HEK293 (cell line): ENCODE results near the gene LRRC74A.
A peak's percentile ranks its signal among the peaks of the same experiment; 100 is the strongest.

Experiments used
- BCL11A ChIP-seq: fragments of 450-650 bp; formaldehyde crosslinking; IDR thresholded peaks from 2 replicates; pipeline ENCODE4 v1.5.1; 2016; ENCODE audit warnings: low read depth, missing biosample characterization, missing genetic modification characterization
- HOXC10 ChIP-seq: sonication (generic); formaldehyde crosslinking; IDR thresholded peaks from 2 replicates; pipeline ENCODE4 v1.8.1; 2023; ENCODE audit warnings: mild to moderate bottlenecking, missing genetic modification reagents
- IKZF3 ChIP-seq: fragments of 450-650 bp; IDR thresholded peaks from 2 replicates; pipeline ENCODE4 v1.5.0; 2018; ENCODE audit warnings: missing biosample characterization, mild to moderate bottlenecking, missing genetic modification characterization, moderate library complexity
- KLF1 ChIP-seq: fragments of 450-650 bp; formaldehyde crosslinking; IDR thresholded peaks from 2 replicates; pipeline ENCODE4 v1.5.1; 2016; ENCODE audit warnings: missing biosample characterization, missing genetic modification characterization
- MEIS1 ChIP-seq: sonication (generic); formaldehyde crosslinking; IDR thresholded peaks from 2 replicates; pipeline ENCODE4 v1.8.1; 2022; ENCODE audit warnings: missing genetic modification reagents, mild to moderate bottlenecking, borderline replicate concordance
- OVOL3 ChIP-seq: fragments of 450-650 bp; formaldehyde crosslinking; IDR thresholded peaks from 2 replicates; pipeline ENCODE4 v1.5.1; 2016; ENCODE audit warnings: missing biosample characterization, missing genetic modification characterization
- RBAK ChIP-seq: fragments of 450-650 bp; formaldehyde crosslinking; IDR thresholded peaks from 2 replicates; pipeline ENCODE4 v1.5.1; 2016; ENCODE audit warnings: missing biosample characterization, missing genetic modification characterization
- SP3 ChIP-seq: fragments of 450-650 bp; formaldehyde crosslinking; IDR thresholded peaks from 2 replicates; pipeline ENCODE4 v1.5.1; 2016; ENCODE audit warnings: missing biosample characterization, missing genetic modification characterization
- ZBTB7A ChIP-seq: fragments of 450-650 bp; formaldehyde crosslinking; IDR thresholded peaks from 2 replicates; pipeline ENCODE4 v1.5.1; 2016; ENCODE audit warnings: low read depth, missing biosample characterization, missing genetic modification characterization
- ZBTB8A ChIP-seq: fragments of 450-650 bp; formaldehyde crosslinking; IDR thresholded peaks from 2 replicates; pipeline ENCODE4 v1.5.1; 2016; ENCODE audit warnings: missing biosample characterization, missing genetic modification characterization
- ZFHX2 ChIP-seq: fragments of 450-650 bp; formaldehyde crosslinking; conservative IDR thresholded peaks from 2 replicates; pipeline ENCODE4 v1.5.1; 2016; ENCODE audit warnings: missing biosample characterization, missing genetic modification characterization
- ZFP37 ChIP-seq: fragments of 450-650 bp; formaldehyde crosslinking; IDR thresholded peaks from 2 replicates; pipeline ENCODE4 v1.5.1; 2016; ENCODE audit warnings: missing biosample characterization, missing genetic modification characterization
- ZNF138 ChIP-seq: fragments of 450-650 bp; formaldehyde crosslinking; IDR thresholded peaks from 2 replicates; pipeline ENCODE4 v1.5.1; 2016; ENCODE audit warnings: missing biosample characterization, missing genetic modification characterization, borderline replicate concordance
- ZNF155 ChIP-seq: fragments of 450-650 bp; formaldehyde crosslinking; IDR thresholded peaks from 2 replicates; pipeline ENCODE4 v1.5.1; 2016; ENCODE audit warnings: missing biosample characterization, missing genetic modification characterization
- ZNF341 ChIP-seq: fragments of 450-650 bp; formaldehyde crosslinking; IDR thresholded peaks from 2 replicates; pipeline ENCODE4; 2016; ENCODE audit warnings: low read depth, missing biosample characterization, missing genetic modification characterization
- ZNF473 ChIP-seq: fragments of 450-650 bp; formaldehyde crosslinking; IDR thresholded peaks from 2 replicates; pipeline ENCODE4 v1.5.1; 2017; ENCODE audit warnings: missing biosample characterization, missing genetic modification characterization
- ZNF529 ChIP-seq: fragments of 450-650 bp; formaldehyde crosslinking; IDR thresholded peaks from 2 replicates; pipeline ENCODE4 v1.5.1; 2017; ENCODE audit warnings: missing genetic modification characterization, missing biosample characterization; ENCODE audit not compliant: insufficient replicate concordance
- ZNF548 ChIP-seq: fragments of 450-650 bp; formaldehyde crosslinking; IDR thresholded peaks from 2 replicates; pipeline ENCODE4 v1.5.1; 2016; ENCODE audit warnings: missing biosample characterization, missing genetic modification characterization
- ZNF560 ChIP-seq: fragments of 450-650 bp; formaldehyde crosslinking; IDR thresholded peaks from 2 replicates; pipeline ENCODE4 v1.5.1; 2017; ENCODE audit warnings: missing biosample characterization, missing genetic modification characterization, borderline replicate concordance
- ZNF621 ChIP-seq: fragments of 450-650 bp; formaldehyde crosslinking; IDR thresholded peaks from 2 replicates; pipeline ENCODE4 v1.5.1; 2017; ENCODE audit warnings: missing biosample characterization, missing genetic modification characterization
- ZNF830 ChIP-seq: fragments of 450-650 bp; IDR thresholded peaks from 2 replicates; pipeline ENCODE4 v1.5.0; 2018; ENCODE audit warnings: missing biosample characterization, missing genetic modification characterization, low read depth, mild to moderate bottlenecking, moderate library complexity
- TF ChIP-seq, protein P1 (sequence below): fragments of 450-650 bp; formaldehyde crosslinking; IDR thresholded peaks from 2 replicates; pipeline ENCODE4 v1.5.1; 2016; ENCODE audit warnings: missing biosample characterization, missing genetic modification characterization
- TF ChIP-seq, protein P2 (sequence below): fragments of 450-650 bp; formaldehyde crosslinking; IDR thresholded peaks from 2 replicates; pipeline ENCODE4 v1.5.1; 2016; ENCODE audit warnings: missing biosample characterization, missing genetic modification characterization
- TF ChIP-seq, protein P3 (sequence below): fragments of 450-650 bp; formaldehyde crosslinking; IDR thresholded peaks from 2 replicates; pipeline ENCODE4 v1.5.1; 2016; ENCODE audit warnings: missing biosample characterization, missing genetic modification characterization
- TF ChIP-seq, protein P4 (sequence below): fragments of 450-650 bp; formaldehyde crosslinking; IDR thresholded peaks from 2 replicates; pipeline ENCODE4 v1.5.1; 2016; ENCODE audit warnings: missing biosample characterization, missing genetic modification characterization
- TF ChIP-seq, protein P5 (sequence below): fragments of 450-650 bp; formaldehyde crosslinking; IDR thresholded peaks from 2 replicates; pipeline ENCODE4 v1.5.1; 2016; ENCODE audit warnings: missing biosample characterization, missing genetic modification characterization, borderline replicate concordance
- TF ChIP-seq, protein P6 (sequence below): fragments of 450-650 bp; formaldehyde crosslinking; IDR thresholded peaks from 2 replicates; pipeline ENCODE4 v1.5.1; 2016; ENCODE audit warnings: missing biosample characterization, missing genetic modification characterization

The LRRC74A gene

DNA sequence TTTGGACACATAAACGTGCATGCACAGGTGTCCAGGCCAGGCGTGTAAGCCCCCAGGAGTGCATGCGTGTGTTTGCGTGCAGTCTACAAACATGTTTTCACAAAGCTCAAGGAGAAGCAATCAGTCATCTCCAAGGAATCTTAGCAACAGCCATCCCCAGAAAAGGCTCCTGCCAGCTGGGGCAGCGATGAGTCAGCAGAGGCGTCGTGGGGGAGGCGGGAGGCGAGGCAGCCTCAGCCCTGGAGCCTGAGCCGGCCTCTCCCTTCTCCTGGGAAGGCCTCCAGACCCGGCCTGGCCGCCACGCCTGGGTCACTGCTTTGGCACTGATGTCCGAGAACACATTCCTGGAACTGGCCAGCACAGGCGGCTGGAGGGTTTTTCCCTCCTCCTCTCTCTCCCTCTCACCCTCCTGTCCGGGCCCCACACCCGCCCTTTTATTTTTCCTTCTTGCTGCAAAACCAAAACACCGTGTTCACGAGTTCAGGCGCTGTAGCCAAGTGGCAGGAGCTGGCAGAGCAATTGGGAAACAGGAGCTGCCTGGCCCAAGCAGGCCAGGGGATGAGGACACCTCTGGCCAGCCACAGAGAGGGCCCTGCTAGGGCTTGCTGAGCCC lies 92.7 kb downstream of the LRRC74A start (continued):
- TF ChIP-seq, protein P1, sequence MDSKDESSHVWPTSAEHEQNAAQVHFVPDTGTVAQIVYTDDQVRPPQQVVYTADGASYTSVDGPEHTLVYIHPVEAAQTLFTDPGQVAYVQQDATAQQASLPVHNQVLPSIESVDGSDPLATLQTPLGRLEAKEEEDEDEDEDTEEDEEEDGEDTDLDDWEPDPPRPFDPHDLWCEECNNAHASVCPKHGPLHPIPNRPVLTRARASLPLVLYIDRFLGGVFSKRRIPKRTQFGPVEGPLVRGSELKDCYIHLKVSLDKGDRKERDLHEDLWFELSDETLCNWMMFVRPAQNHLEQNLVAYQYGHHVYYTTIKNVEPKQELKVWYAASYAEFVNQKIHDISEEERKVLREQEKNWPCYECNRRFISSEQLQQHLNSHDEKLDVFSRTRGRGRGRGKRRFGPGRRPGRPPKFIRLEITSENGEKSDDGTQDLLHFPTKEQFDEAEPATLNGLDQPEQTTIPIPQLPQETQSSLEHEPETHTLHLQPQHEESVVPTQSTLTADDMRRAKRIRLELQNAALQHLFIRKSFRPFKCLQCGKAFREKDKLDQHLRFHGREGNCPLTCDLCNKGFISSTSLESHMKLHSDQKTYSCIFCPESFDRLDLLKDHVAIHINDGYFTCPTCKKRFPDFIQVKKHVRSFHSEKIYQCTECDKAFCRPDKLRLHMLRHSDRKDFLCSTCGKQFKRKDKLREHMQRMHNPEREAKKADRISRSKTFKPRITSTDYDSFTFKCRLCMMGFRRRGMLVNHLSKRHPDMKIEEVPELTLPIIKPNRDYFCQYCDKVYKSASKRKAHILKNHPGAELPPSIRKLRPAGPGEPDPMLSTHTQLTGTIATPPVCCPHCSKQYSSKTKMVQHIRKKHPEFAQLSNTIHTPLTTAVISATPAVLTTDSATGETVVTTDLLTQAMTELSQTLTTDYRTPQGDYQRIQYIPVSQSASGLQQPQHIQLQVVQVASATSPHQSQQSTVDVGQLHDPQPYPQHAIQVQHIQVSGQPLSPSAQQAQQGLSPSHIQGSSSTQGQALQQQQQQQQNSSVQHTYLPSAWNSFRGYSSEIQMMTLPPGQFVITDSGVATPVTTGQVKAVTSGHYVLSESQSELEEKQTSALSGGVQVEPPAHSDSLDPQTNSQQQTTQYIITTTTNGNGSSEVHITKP (tag by site-specific recombination) = peak; percentile 41; the same call in 1 of the 2 replicates
- TF ChIP-seq ZNF560 (tag by site-specific recombination) (no peak), ZNF155 (tag by site-specific recombination) (no peak), IKZF3 (tag by site-specific recombination) (peak; percentile 71), KLF1 (tag by site-specific recombination) (peak; percentile 50; the same call in 1 of the 2 replicates), ZFP37 (tag by site-specific recombination) (no peak), ZNF341 (tag by site-specific recombination) (no peak), ZNF138 (tag by site-specific recombination) (no peak), ZNF548 (tag by site-specific recombination) (no peak), HOXC10 (CRISPR knock-in tag) (no peak), ZNF473 (no peak), ZNF529 (no peak), BCL11A (tag by site-specific recombination) (no peak), ZFHX2 (tag by site-specific recombination) (no peak; the same call in 1 of the 2 replicates), OVOL3 (tag by site-specific recombination) (no peak), SP3 (tag by site-specific recombination) (peak; percentile 39), ZBTB7A (no peak), RBAK (tag by site-specific recombination) (no peak), MEIS1 (CRISPR knock-in tag) (no peak), ZNF621 (no peak), ZNF830 (no peak), ZBTB8A (tag by site-specific recombination) (peak; percentile 93)
- TF ChIP-seq, protein P2, sequence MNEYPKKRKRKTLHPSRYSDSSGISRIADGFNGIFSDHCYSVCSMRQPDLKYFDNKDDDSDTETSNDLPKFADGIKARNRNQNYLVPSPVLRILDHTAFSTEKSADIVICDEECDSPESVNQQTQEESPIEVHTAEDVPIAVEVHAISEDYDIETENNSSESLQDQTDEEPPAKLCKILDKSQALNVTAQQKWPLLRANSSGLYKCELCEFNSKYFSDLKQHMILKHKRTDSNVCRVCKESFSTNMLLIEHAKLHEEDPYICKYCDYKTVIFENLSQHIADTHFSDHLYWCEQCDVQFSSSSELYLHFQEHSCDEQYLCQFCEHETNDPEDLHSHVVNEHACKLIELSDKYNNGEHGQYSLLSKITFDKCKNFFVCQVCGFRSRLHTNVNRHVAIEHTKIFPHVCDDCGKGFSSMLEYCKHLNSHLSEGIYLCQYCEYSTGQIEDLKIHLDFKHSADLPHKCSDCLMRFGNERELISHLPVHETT (tag by site-specific recombination) = no peak
- TF ChIP-seq, protein P3, sequence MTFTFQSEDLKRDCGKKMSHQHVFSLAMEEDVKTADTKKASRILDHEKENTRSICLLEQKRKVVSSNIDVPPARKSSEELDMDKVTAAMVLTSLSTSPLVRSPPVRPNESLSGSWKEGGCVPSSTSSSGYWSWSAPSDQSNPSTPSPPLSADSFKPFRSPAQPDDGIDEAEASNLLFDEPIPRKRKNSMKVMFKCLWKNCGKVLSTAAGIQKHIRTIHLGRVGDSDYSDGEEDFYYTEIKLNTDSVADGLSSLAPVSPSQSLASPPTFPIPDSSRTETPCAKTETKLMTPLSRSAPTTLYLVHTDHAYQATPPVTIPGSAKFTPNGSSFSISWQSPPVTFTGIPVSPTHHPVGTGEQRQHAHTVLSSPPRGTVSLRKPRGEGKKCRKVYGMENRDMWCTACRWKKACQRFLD (tag by site-specific recombination) = no peak
- TF ChIP-seq, protein P4, sequence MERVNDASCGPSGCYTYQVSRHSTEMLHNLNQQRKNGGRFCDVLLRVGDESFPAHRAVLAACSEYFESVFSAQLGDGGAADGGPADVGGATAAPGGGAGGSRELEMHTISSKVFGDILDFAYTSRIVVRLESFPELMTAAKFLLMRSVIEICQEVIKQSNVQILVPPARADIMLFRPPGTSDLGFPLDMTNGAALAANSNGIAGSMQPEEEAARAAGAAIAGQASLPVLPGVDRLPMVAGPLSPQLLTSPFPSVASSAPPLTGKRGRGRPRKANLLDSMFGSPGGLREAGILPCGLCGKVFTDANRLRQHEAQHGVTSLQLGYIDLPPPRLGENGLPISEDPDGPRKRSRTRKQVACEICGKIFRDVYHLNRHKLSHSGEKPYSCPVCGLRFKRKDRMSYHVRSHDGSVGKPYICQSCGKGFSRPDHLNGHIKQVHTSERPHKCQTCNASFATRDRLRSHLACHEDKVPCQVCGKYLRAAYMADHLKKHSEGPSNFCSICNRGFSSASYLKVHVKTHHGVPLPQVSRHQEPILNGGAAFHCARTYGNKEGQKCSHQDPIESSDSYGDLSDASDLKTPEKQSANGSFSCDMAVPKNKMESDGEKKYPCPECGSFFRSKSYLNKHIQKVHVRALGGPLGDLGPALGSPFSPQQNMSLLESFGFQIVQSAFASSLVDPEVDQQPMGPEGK (tag by site-specific recombination) = peak; percentile 75
- TF ChIP-seq, protein P5, sequence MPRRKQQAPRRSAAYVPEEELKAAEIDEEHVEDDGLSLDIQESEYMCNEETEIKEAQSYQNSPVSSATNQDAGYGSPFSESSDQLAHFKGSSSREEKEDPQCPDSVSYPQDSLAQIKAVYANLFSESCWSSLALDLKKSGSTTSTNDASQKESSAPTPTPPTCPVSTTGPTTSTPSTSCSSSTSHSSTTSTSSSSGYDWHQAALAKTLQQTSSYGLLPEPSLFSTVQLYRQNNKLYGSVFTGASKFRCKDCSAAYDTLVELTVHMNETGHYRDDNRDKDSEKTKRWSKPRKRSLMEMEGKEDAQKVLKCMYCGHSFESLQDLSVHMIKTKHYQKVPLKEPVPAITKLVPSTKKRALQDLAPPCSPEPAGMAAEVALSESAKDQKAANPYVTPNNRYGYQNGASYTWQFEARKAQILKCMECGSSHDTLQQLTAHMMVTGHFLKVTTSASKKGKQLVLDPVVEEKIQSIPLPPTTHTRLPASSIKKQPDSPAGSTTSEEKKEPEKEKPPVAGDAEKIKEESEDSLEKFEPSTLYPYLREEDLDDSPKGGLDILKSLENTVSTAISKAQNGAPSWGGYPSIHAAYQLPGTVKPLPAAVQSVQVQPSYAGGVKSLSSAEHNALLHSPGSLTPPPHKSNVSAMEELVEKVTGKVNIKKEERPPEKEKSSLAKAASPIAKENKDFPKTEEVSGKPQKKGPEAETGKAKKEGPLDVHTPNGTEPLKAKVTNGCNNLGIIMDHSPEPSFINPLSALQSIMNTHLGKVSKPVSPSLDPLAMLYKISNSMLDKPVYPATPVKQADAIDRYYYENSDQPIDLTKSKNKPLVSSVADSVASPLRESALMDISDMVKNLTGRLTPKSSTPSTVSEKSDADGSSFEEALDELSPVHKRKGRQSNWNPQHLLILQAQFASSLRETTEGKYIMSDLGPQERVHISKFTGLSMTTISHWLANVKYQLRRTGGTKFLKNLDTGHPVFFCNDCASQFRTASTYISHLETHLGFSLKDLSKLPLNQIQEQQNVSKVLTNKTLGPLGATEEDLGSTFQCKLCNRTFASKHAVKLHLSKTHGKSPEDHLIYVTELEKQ (tag by site-specific recombination) = no peak
- TF ChIP-seq, protein P6, sequence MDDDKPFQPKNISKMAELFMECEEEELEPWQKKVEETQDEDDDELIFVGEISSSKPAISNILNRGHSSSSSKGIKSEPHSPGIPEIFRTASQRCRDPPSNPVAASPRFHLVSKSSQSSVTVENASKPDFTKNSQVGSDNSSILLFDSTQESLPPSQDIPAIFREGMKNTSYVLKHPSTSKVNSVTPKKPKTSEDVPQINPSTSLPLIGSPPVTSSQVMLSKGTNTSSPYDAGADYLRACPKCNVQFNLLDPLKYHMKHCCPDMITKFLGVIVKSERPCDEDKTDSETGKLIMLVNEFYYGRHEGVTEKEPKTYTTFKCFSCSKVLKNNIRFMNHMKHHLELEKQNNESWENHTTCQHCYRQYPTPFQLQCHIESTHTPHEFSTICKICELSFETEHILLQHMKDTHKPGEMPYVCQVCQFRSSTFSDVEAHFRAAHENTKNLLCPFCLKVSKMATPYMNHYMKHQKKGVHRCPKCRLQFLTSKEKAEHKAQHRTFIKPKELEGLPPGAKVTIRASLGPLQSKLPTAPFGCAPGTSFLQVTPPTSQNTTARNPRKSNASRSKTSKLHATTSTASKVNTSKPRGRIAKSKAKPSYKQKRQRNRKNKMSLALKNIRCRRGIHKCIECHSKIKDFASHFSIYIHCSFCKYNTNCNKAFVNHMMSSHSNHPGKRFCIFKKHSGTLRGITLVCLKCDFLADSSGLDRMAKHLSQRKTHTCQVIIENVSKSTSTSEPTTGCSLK (tag by site-specific recombination) = no peak
